GM19463 (cell line): Measurements from ENCODE around the gene SLC25A52.
"Not testable (repeated sequence)": the region's sequence is repeated elsewhere in the genome, so short reads cannot be mapped to it uniquely, and the experiment has no call there.

Experiments used
- ATAC-seq: cut with Tn5 transposase; IDR thresholded peaks from one replicate; pipeline ENCODE4 v1.9.1; 2021; ENCODE audit warnings: mild to moderate bottlenecking, moderate library complexity; ENCODE audit not compliant: unreplicated experiment

Gene SLC25A52

GRCh38 chr18:31760695-31761094 is at the start of gene SLC25A52:
Gene SLC25A52, minus strand, starts transcription at chr18:31760880. Its CDS starts 219 bp downstream, at chr18:31760661.
- ATAC-seq = no peak

GRCh38 chr18:31809049-31809448 is 48.4 kb upstream of the SLC25A52 start:
- ATAC-seq = not testable (repeated sequence)

- no peak for ATAC-seq
Measured at GRCh38 chr18:31801078-31801477, 40.4 kb upstream of the SLC25A52 start.

GRCh38 chr18:31799257-31799656 is 38.6 kb upstream of the SLC25A52 start:
- ATAC-seq = not testable (repeated sequence)

- ATAC-seq = no peak
Measured at GRCh38 chr18:31798399-31798798, 37.7 kb upstream of the SLC25A52 start.

- ATAC-seq = no peak
Measured at GRCh38 chr18:31795747-31796146, 35.1 kb upstream of the SLC25A52 start.

- ATAC-seq = no peak
Measured at GRCh38 chr18:31793531-31793930, 32.9 kb upstream of the SLC25A52 start.

GRCh38 chr18:31792580-31792911 is 31.9 kb upstream of the SLC25A52 start:
- no peak for ATAC-seq

- ATAC-seq = peak; percentile 91
Measured at GRCh38 chr18:31791817-31792579, 31.3 kb upstream of the SLC25A52 start.

- no peak for ATAC-seq
Measured at GRCh38 chr18:31789409-31789808, 28.7 kb upstream of the SLC25A52 start.

GRCh38 chr18:31783059-31783458 is 22.4 kb upstream of the SLC25A52 start:
- no peak for ATAC-seq

GRCh38 chr18:31778391-31778950 is 17.8 kb upstream of the SLC25A52 start:
- ATAC-seq = no peak

- ATAC-seq = no peak
Measured at GRCh38 chr18:31776093-31776492, 15.4 kb upstream of the SLC25A52 start.

- no peak for ATAC-seq
Measured at GRCh38 chr18:31774962-31775361, 14.3 kb upstream of the SLC25A52 start.

- ATAC-seq = peak; percentile 78
Measured at GRCh38 chr18:31774477-31774785, 13.8 kb upstream of the SLC25A52 start.

GRCh38 chr18:31773774-31774476 is 13.2 kb upstream of the SLC25A52 start:
- peak; percentile 60 for ATAC-seq

GRCh38 chr18:31772699-31773098 is 12.0 kb upstream of the SLC25A52 start:
- ATAC-seq = no peak

GRCh38 chr18:31750273-31750672 is 10.4 kb downstream of the SLC25A52 start:
- no peak for ATAC-seq

GRCh38 chr18:31746396-31746795 is 14.3 kb downstream of the SLC25A52 start:
- ATAC-seq = no peak

- ATAC-seq = no peak
Measured at GRCh38 chr18:31744321-31745067, 16.2 kb downstream of the SLC25A52 start.

- ATAC-seq = not testable (repeated sequence)
Measured at GRCh38 chr18:31743600-31743999, 17.1 kb downstream of the SLC25A52 start.
